Uterus (tissue), 4 donors: ENCODE measurements around the gene NCOA3. TPM values are rescaled to one million over a fixed set of nuclear protein-coding genes. Genes with fewer than 3 reads are reported as not detected.
A peak's percentile ranks its signal among the peaks of the same experiment; 100 is the strongest.

Experiments used
- DNase-seq, 2 donors: peaks; one replicate each; pipeline ENCODE4 v3.0.0-alpha.2; 2019 to 2020
- H3K27ac ChIP-seq, 2 donors: fragments of 200-600 bp; sonication (generic); 1 replicate in 1 of 2; 2 replicates in 1 of 2; pipeline ENCODE4 v1.5.1; 2016 to 2018
- H3K27me3 ChIP-seq, 2 donors: fragments of 200-600 bp; sonication (generic); one replicate each; pipeline ENCODE4 v1.5.1; 2018 to 2019; ENCODE audit warnings: control low read depth in 1 of 2
- H3K36me3 ChIP-seq, 2 donors: fragments of 200-600 bp; sonication (generic); one replicate each; pipeline ENCODE4 v1.5.1; 2019; ENCODE audit warnings: control low read depth in 1 of 2
- H3K4me1 ChIP-seq, 2 donors: fragments of 200-600 bp; sonication (generic); one replicate each; pipeline ENCODE4 v1.5.1; 2018 to 2019; ENCODE audit warnings: control low read depth in 1 of 2
- H3K4me3 ChIP-seq, 2 donors: fragments of 200-600 bp; sonication (generic); 1 replicate in 1 of 2; 2 replicates in 1 of 2; pipeline ENCODE4 v1.5.1; 2018 to 2019; ENCODE audit warnings: mild to moderate bottlenecking in 1 of 2
- H3K9me3 ChIP-seq, 2 donors: fragments of 200-600 bp; sonication (generic); one replicate each; pipeline ENCODE4 v1.5.1; 2019; ENCODE audit warnings: control low read depth in 1 of 2
- CTCF ChIP-seq, 4 experiments: fragments of 200-600 bp in 2 of 4; fragments of 450-650 bp in 2 of 4; sonication (generic) in 2 of 4; IDR thresholded peaks; one replicate each; pipeline ENCODE4 v1.5.1; 2016 to 2019; ENCODE audit warnings: antibody characterized with exemption in 4 of 4, mild to moderate bottlenecking in 2 of 4, moderate library complexity in 1 of 4
- POLR2A ChIP-seq, 2 donors: fragments of 450-650 bp; IDR thresholded peaks; one replicate each; pipeline ENCODE4 v1.6.1; 2016; ENCODE audit warnings: antibody characterized with exemption in 2 of 2, mild to moderate bottlenecking in 1 of 2, moderate library complexity in 1 of 2
- intact Hi-C: fragments of 100-400 bp; cut with DNase I; formaldehyde crosslinking; loops from one replicate; pipeline ENCODE4 v1.15.1; 2023; ENCODE audit warnings: low total_unique reads
- total RNA-seq, 4 donors: library from RNA; depleted of rRNA in 3 of 4; stranded (reverse); fragments of >200 nt in 3 of 4; gene quantifications; one replicate each; pipeline versions ENCODE4 v1.1.0 to v1.2.4, GENCODE V29; 2014 to 2023
- donor health status: DM: yes; HTN: yes; CAD: no.

NCOA3 gene
- total RNA-seq, 4 donors from 2014 or later: 27.9 to 59.2 (median 44.2) TPM

GRCh38 chr20:47509685-47510084 is 8.0 kb downstream of the NCOA3 start:
- no peak overlapping the region for H3K27ac ChIP-seq
- no peak for DNase-seq
- no peaks in the 10 kb centered on the region for H3K4me1 ChIP-seq
- H3K4me3 ChIP-seq: no peak overlapping the region
- H3K36me3 ChIP-seq: no peaks in the 10 kb centered on the region
- TF ChIP-seq CTCF (IDR thresholded peaks at IDR 0.05): no peak
- no peak for TF ChIP-seq POLR2A (IDR thresholded peaks at IDR 0.05)
- no peaks in the 10 kb centered on the region for H3K27me3 ChIP-seq
- H3K9me3 ChIP-seq: no peaks in the 10 kb centered on the region
- intact Hi-C loops: no loop called here

GRCh38 chr20:47515843-47516242 is 14.2 kb downstream of the NCOA3 start:
- no peaks in the 10 kb centered on the region for H3K36me3 ChIP-seq

GRCh38 chr20:47521059-47521808 is 19.5 kb downstream of the NCOA3 start:
- no peak for TF ChIP-seq POLR2A (IDR thresholded peaks at IDR 0.05)
- TF ChIP-seq CTCF (IDR thresholded peaks at IDR 0.05): no peak
- intact Hi-C loops: no loop called here
- Histone ChIP-seq H3K27me3 (no peaks in the 10 kb centered on the region), H3K36me3 (no peaks in the 10 kb centered on the region), H3K4me3 (no peak overlapping the region), H3K27ac (no peak overlapping the region), H3K4me1 (no peaks in the 10 kb centered on the region), H3K9me3 (no peaks in the 10 kb centered on the region)
- no peak for DNase-seq

More at GRCh38 chr20:47515843-47516242, 14.2 kb downstream of the NCOA3 start:
- TF ChIP-seq CTCF (IDR thresholded peaks at IDR 0.05): no peak
- no peak for TF ChIP-seq POLR2A (IDR thresholded peaks at IDR 0.05)
- no peaks in the 10 kb centered on the region for H3K27me3 ChIP-seq
- H3K4me1 ChIP-seq: no peaks in the 10 kb centered on the region
- intact Hi-C loops: no loop called here
- H3K9me3 ChIP-seq: no peaks in the 10 kb centered on the region
- no peak overlapping the region for H3K27ac ChIP-seq
- no peak overlapping the region for H3K4me3 ChIP-seq
- no peak for DNase-seq

GRCh38 chr20:47524015-47524784 is 22.5 kb downstream of the NCOA3 start:
- H3K27me3 ChIP-seq: no peaks in the 10 kb centered on the region
- no peak for DNase-seq
- peaks cover 0 to 6% of the 10 kb centered on the region in 2 donors for H3K9me3 ChIP-seq
- H3K4me1 ChIP-seq: no peaks in the 10 kb centered on the region
- intact Hi-C loops: no loop called here
- no peaks in the 10 kb centered on the region for H3K36me3 ChIP-seq
- TF ChIP-seq POLR2A (IDR thresholded peaks at IDR 0.05) (no peak), CTCF (IDR thresholded peaks at IDR 0.05) (no peak)
- no peak overlapping the region for H3K4me3 ChIP-seq
- peak overlapping the region in 1 of 2 donors; percentile 18 for H3K27ac ChIP-seq
